Hematopoietic multipotent progenitor cell treated with erythropoietin and hydrocortisone succinate and interleukin-3 and kit ligand, for 4 days (in vitro differentiated cells): ENCODE measurements around the gene CLDN7.

Source experiments
- DNase-seq: peaks from one replicate; pipeline ENCODE4 v3.0.0-alpha.2; 2015

Gene CLDN7

DNA sequence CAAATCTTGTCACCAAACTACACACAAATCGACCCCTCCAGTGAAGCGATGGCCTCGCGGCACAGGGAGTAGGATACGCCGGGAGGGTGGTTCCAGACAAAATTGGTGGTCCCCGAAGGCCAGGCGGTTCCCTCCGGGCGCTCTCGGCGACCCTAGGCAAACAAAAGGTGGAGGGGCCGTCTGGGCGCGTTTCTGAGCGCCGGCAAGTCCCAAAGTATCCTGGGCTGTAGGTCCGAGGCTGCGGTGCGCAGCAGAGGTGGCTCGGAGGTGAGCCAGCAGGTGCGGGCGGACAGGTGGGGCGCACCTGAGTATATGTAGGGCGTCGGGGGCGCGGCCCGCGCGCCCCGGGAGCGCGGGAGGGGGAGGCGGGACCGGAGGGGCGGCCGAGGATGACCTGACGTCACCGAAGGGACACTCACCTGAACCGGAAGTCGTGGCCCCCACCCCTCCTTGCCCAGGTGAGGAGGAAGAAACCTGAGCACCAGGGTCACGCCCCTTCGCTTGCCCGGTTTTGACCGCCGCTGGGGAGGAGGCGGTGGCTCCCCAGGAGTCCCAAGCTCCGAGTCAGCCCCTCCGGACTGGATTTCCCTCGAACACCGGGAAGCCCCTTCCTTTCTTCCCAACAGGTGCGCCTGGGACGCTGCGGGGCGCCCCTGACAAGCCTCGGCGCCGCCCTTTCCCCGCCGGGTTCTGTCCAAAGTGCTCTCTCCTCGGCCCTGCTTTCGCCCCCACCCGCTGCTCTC lies at the start of gene CLDN7:
CLDN7 (minus strand) TSS at position 287 of the 743 bp plus-strand sequence. CDS start 435 bp downstream, outside the sequence.
- no peak for DNase-seq

GRCh38 chr17:7311110-7311705 lies 48.9 kb upstream of the CLDN7 start:
- DNase-seq: no peak

DNA sequence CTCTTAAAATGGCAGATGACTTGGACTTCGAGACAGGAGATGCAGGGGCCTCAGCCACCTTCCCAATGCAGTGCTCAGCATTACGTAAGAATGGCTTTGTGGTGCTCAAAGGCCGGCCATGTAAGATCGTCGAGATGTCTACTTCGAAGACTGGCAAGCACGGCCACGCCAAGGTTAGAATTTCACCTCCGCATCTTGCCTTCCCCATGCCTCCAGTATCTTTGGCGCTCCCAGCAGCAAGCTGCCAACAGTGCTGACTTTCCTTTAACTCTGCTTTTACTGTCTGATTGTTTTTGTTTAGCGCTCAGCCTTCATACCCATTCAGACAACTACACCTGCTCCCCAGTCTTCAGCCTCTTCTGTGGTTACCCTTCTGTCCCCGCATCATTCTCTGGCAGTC lies 47.4 kb upstream of the CLDN7 start:
- DNase-seq: no peak

GRCh38 chr17:7308625-7309433 lies 46.6 kb upstream of the CLDN7 start:
- DNase-seq: peak; percentile 93

- peak; percentile 69 for DNase-seq
These were observed 45.7 kb upstream of the CLDN7 start for GRCh38 chr17:7307686-7308624.

GRCh38 chr17:7306911-7307685 lies 44.8 kb upstream of the CLDN7 start, which contains the start of gene EIF5A:
Gene EIF5A (plus strand): TSS chr17:7307628. CDS start chr17:7309636, 2,008 bp downstream.
- DNase-seq: peak; percentile 100

GRCh38 chr17:7304179-7304578 lies 41.9 kb upstream of the CLDN7 start:
- no peak for DNase-seq

- peak; percentile 92 for DNase-seq
These were observed 34.0 kb upstream of the CLDN7 start for GRCh38 chr17:7296189-7296861.

- DNase-seq: peak; percentile 36
These were observed 33.2 kb upstream of the CLDN7 start for GRCh38 chr17:7295230-7296180.

- peak; percentile 85 for DNase-seq
These were observed 32.4 kb upstream of the CLDN7 start, which contains the start of gene YBX2 for GRCh38 chr17:7294614-7295153. Gene YBX2 (minus strand): TSS chr17:7294639. CDS start chr17:7294500, 139 bp downstream.

GRCh38 chr17:7293816-7294613 lies 31.7 kb upstream of the CLDN7 start:
- DNase-seq: peak; percentile 65

DNA sequence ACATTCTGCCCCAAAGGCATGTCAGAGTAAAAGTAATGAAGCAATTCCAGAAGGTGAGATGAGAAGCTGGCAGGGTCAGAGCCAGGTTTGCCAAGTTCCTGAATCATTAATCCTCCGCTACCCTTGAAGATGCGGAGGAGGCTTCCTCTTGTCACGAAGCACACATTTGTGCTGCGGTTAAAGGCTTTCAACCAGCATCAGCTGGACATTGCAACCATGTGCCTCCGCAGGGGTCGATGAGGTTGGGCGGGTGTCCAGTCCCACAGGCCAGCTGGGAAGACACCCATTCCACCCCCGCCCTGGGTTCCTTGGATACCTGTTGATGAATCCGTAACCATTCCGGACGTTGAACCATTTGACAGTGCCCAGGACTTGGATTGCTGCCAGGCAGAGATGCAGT lies 30.9 kb upstream of the CLDN7 start:
- no peak for DNase-seq

GRCh38 chr17:7292729-7293128 lies 30.5 kb upstream of the CLDN7 start:
- no peak for DNase-seq

DNA sequence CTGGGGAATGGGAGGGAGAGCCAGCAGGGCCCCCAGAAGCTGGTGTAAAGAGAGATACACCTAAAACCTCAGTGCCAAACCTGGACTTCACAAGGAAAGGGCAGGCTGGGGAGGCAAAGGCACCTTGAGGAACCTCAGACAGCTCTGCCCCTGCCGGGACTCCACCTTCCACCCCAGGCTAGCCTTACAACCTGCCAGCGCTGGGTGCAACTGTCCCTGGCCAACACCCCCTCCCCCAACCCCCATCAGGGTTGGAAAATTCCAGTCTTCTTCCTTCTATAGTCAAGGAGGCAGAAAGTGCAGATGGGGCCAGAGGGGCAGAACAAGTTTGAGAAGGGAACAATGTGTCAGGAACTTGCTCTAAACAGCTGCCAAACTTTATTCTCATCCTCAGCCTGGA lies 29.9 kb upstream of the CLDN7 start:
- no peak for DNase-seq

- no peak for DNase-seq
These were observed 28.4 kb upstream of the CLDN7 start for GRCh38 chr17:7290685-7291084.

- no peak for DNase-seq
These were observed 27.9 kb upstream of the CLDN7 start for GRCh38 chr17:7290166-7290565.

DNA sequence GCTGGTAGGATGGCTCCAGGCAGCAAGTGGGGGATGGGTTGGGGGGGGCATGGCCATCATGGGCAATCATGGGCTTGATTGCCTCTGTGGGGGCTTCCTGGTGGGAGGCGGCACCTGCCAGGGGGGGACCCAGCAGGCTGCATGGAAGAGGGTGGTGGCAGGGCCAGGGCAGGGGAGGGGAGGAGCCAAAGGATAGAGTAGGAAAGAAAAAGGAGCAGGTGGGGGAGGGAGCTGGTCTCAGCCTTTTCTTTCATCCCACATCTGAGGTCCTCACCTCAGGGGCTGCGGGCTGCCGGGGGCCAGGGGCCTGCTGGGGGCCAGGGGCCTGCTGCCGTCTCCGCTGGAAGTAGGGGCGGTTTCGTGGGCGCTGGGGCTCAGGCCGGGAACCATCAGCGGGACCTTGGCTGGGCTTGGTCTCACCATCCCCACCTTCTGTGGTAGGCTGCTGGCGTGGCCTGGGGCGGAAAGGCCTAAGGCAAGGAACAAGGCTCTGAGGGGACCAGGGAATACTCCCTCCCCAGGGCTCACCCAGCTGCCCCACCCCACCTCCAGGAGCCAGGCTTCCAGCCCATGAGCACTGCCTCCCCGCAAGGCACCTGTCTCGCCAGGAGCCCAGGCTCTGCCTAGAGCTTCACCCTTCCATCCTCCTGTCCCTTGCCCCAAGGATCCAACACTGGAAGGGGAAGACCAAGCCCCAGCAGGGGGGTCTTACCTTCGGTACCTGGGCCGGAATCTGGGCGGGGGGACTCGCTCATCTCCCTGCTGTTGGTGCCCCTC lies 27.2 kb upstream of the CLDN7 start:
- DNase-seq: no peak

GRCh38 chr17:7285679-7286078 lies 23.4 kb upstream of the CLDN7 start:
- no peak for DNase-seq
